Measurements from ENCODE around the gene C6orf163.

GRCh38 chr6:87315071-87315470, 29.5 kb upstream of the C6orf163 start:
- no peak for TF ChIP-seq EZH2 (IDR thresholded peaks at IDR 0.05; ENCODE audit: borderline replicate concordance, low read depth, low read length, poor library complexity, severe bottlenecking)
- TF ChIP-seq CTCF (conservative IDR thresholded peaks at IDR 0.05; ENCODE audit: low read depth, low read length), result no peak
